SIG-M5 (cell line): Measurements from ENCODE around the gene MIDN.
A peak's percentile ranks its signal among the peaks of the same experiment; 100 is the strongest.
"Not testable (repeated sequence)": the region's sequence is repeated elsewhere in the genome, so short reads cannot be mapped to it uniquely, and the experiment has no call there.

Experiments
- DNase-seq: peaks from one replicate; lab custom pipeline; 2025; lab: John Stamatoyannopoulos, UW

Gene MIDN

GRCh38 chr19:1248139-1248785 is at the start of gene MIDN:
Gene MIDN, plus strand, starts transcription at chr19:1248583. Its CDS starts 1,714 bp downstream, at chr19:1250297.
- DNase-seq, result no peak

GRCh38 chr19:1199531-1199930 is 48.9 kb upstream of the MIDN start:
- DNase-seq, result no peak

- not testable (repeated sequence) for DNase-seq
Measured at GRCh38 chr19:1200614-1201013, 47.8 kb upstream of the MIDN start.

- peak; percentile 67 for DNase-seq
Measured at GRCh38 chr19:1205114-1206099, 43.0 kb upstream of the MIDN start, which contains the start of gene STK11. Gene STK11, plus strand, starts transcription at chr19:1205778. Its CDS starts 1,136 bp downstream, at chr19:1206914.

GRCh38 chr19:1206150-1206863 is 42.1 kb upstream of the MIDN start:
- no peak for DNase-seq

- no peak for DNase-seq
Measured at GRCh38 chr19:1206864-1207450, 41.4 kb upstream of the MIDN start.

GRCh38 chr19:1208830-1209229 is 39.6 kb upstream of the MIDN start:
- not testable (repeated sequence) for DNase-seq

- DNase-seq, result no peak
Measured at GRCh38 chr19:1210227-1210538, 38.2 kb upstream of the MIDN start.

GRCh38 chr19:1211494-1212234 is 36.7 kb upstream of the MIDN start:
- DNase-seq, result no peak

GRCh38 chr19:1213391-1214286 is 34.7 kb upstream of the MIDN start:
- no peak for DNase-seq

- no peak for DNase-seq
Measured at GRCh38 chr19:1214299-1214861, 34.0 kb upstream of the MIDN start.

GRCh38 chr19:1214862-1215731 is 33.3 kb upstream of the MIDN start:
- no peak for DNase-seq

GRCh38 chr19:1216756-1217155 is 31.6 kb upstream of the MIDN start:
- DNase-seq, result no peak

- no peak for DNase-seq
Measured at GRCh38 chr19:1217366-1217765, 31.0 kb upstream of the MIDN start.

- no peak for DNase-seq
Measured at GRCh38 chr19:1218751-1219567, 29.4 kb upstream of the MIDN start.

GRCh38 chr19:1219786-1220476 is 28.5 kb upstream of the MIDN start:
- no peak for DNase-seq

GRCh38 chr19:1220477-1220930 is 27.9 kb upstream of the MIDN start:
- no peak for DNase-seq
